OCI-M2 (cell line): Measurements from ENCODE around the gene TSPAN11.

Experiments
- DNase-seq: peaks from one replicate; lab custom pipeline; 2025; ENCODE audit not compliant: unreplicated experiment; lab: John Stamatoyannopoulos, UW

The TSPAN11 gene

GRCh38 chr12:31037931-31038330, 111.4 kb downstream of the TSPAN11 start:
- no peak for DNase-seq

DNA sequence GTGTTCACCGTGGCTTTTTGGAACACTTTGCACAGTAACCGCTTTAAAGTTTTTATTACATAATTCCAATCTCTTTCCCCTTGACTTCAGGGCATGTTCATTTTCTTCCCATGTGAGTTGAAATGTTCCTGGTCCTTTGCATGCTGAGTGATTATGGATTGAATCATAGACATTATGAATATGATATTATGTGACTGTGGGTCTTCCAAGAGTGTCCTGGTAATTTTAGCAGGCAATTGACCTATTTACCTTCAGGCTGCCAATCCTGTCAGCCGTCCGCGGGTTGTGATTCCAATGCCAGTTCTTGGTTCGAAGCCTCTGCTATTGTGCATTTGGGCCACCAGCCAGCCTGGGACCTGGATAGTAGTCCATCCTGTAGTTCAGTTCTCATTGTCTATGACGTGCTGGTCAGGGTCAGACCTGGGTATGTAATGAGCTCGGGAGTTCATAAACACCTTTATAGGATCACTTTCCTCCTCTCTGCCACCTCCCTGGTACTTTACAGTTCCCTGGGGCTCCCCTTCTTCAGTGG, 114.6 kb downstream of the TSPAN11 start:
- DNase-seq, result no peak
